HEK293 (cell line): Measurements from ENCODE around the gene INHA.

Source experiments
- TRIM28 ChIP-seq: IDR thresholded peaks from 2 replicates; pipeline ENCODE4 v1.6.1; 2011; ENCODE audit warnings: low read length, control low read depth, borderline replicate concordance
- ZNF660 ChIP-seq: fragments of 450-650 bp; IDR thresholded peaks from 2 replicates; pipeline ENCODE4 v1.5.1; 2018; ENCODE audit warnings: missing biosample characterization, mild to moderate bottlenecking, missing genetic modification characterization

DNA sequence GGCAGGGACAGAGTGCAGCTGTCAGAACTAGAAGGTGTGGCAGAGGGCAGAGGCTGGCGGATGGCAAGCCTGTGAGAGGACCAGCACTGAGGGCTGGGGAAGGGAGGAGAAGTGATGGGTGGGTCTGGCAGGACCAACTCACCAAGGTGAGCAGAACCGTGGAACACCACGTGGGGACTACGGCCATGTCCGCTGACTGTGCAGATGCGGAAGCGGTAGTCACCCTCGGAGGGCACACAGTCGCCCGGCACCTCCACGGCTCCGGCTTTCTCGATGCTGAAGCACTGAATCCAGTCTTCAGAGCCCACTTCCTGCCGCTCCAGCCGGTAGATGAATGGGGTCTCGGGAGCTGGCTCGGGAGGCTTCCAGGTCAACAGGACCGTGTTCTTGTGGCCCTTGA, 5.0 kb upstream of the INHA start:
- TF ChIP-seq ZNF660 (tag by site-specific recombination) (no peak), TRIM28 (no peak)
